ENCODE data around the gene AGAP1.

DNA sequence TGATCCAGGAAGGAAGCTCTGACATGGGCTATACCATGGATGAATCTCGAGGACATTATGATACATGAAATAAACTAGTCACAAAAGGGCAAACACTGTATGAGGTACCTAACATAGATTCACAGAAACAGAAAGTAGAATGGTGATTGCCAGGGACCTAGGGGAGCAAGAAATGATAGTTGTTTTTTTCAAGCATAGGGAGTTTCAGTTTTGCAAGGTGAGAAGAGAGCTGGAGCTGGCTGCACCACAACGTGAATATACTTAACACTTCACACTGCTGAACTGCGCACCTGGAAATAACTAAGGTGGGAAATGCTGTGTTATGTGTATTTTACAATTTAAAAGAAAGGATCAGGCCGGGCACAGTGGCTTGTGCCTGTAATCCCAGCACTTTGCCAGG is 13.2 kb upstream of the AGAP1 start:
- no peak for TF ChIP-seq EP300 (IDR thresholded peaks at IDR 0.05)
- TF ChIP-seq, protein P1, sequence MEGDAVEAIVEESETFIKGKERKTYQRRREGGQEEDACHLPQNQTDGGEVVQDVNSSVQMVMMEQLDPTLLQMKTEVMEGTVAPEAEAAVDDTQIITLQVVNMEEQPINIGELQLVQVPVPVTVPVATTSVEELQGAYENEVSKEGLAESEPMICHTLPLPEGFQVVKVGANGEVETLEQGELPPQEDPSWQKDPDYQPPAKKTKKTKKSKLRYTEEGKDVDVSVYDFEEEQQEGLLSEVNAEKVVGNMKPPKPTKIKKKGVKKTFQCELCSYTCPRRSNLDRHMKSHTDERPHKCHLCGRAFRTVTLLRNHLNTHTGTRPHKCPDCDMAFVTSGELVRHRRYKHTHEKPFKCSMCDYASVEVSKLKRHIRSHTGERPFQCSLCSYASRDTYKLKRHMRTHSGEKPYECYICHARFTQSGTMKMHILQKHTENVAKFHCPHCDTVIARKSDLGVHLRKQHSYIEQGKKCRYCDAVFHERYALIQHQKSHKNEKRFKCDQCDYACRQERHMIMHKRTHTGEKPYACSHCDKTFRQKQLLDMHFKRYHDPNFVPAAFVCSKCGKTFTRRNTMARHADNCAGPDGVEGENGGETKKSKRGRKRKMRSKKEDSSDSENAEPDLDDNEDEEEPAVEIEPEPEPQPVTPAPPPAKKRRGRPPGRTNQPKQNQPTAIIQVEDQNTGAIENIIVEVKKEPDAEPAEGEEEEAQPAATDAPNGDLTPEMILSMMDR (IDR thresholded peaks at IDR 0.05), result no peak
- TF ChIP-seq POLR2AphosphoS5 (IDR thresholded peaks at IDR 0.05), result no peak
- no peak for TF ChIP-seq POLR2A (IDR thresholded peaks at IDR 0.05)
